HG03108 (cell line): ENCODE results near the gene TOP1.

ENCODE experiments used
- ATAC-seq: cut with Tn5 transposase; IDR thresholded peaks from one replicate; pipeline ENCODE4 v1.9.1; 2021; ENCODE audit warnings: moderate library complexity; ENCODE audit not compliant: unreplicated experiment

The TOP1 gene

DNA sequence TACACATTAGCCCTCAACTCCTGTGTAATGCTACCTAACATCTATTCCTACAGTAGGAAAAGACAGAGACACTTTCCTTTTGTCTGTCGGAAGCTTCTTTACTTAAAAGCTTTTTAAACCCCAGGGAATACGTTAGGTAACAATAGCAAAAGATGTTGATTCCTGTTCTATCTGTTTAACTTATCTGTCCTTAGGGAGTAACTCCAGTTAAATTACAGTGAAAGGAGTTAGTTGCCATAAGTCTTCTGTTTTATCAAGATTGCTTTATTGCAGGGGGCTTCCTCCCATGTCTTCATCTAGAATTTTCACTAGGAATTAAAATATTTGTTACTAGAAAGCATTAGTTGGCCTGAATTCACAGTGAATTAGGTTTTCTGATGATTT, 26.2 kb downstream of the TOP1 start:
- no peak for ATAC-seq

DNA sequence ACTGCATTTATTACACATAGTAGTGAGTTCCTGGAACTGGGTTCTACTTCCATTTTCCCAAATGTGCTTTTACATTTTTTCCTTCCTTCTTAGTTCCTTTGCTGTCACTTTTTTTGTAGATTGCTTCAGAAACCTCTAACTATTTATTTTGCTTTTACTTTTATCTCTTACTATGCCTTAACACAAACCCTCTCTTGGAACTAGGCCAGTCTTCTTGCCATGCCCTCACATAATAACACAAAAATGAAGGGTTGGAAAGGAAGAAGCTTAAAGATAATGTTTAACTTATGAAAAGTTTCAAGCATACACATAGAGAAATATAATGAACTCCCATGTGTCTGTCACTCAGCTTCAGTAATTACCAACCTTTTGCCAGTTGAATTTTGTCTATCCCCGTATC, 27.1 kb downstream of the TOP1 start:
- no peak for ATAC-seq

DNA sequence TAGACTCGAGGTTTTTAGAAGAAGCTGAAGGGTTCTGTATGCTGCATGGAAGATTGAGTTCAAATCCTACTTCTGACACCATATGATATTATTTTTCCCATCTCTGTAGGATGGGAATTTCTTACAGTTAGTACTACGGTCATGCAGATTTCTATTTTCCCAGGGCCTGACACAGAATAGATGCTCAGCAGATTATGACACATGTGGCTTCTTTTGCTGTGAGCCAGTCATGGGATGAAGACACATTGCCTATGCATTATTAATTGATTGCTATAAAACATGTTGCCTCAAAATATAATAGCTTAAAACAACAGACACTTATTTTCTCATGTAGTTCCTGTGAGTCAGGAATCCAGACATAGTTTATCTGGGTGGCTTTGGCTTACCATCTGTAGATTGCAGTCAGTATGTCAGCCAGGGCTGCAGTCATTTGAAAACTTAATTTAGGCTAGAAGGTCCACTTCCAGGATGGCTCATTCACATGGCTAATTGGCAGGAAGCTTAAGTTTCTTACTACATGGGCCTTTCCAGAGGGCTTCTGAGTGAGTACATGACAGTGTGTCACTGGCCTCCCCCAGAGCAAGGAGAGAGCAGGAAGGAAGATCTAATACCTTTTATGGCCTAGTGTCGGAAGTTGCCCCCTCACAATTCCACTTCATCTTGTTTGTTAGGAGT, 29.5 kb downstream of the TOP1 start:
- ATAC-seq = no peak

DNA sequence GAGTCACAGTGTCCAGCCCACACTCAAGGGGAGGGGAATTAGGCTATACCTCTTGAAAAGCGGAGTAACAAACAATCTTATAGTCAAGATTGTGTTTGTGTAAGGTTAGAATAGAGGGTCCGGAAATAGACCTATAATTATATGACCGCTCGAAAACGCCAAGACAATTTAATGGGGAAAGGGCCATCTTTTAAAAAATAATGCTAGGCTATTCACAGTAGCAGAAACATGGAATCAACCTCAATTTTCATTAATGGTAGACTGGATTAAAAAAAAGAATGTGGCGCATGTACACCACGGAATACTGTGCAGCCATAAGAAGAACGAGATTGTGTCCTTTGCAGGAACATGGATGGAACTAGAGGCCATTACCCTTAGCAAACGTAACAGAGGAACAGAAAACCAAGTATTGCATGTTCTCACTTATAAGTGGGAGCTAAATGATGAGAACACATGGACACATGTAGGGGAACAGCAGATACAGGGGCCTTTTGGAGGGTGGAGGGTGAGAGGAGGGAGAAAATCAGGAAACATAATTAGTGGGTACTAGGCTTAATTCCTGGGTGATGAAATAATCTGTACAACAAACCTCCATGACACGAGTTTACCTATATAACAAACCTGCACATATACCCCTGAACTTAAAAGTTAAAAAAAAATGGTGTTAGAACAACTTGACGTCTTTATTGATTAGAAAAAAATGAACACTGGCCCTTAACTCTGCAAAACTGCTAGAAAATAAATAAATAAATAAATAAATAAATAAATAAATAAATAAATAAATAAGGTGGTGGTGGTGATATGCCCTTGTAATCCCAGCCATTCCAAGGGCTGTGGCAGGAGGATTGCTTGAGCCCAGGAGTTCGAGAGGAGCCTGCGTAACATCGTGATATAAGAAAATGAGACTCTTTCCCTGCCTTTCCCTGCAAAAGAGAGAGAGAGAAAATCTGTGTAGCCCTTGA, 30.3 kb downstream of the TOP1 start:
- no peak for ATAC-seq

DNA sequence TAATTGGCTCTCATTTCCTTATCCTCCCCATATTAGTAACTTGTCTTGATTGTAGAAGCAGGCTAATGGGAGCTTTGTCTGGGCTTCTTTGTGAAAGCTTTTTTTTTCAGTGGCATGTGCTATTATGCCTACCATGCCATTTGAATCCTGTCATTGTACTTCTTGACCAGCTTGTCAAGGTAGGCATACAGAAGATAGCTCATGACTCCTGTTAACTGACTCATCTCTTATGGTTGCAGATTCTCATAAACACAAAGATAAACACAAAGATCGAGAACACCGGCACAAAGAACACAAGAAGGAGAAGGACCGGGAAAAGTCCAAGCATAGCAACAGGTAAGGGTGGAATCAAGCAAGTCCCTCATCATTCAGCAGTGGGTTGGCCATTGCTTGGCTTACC, 32.5 kb downstream of the TOP1 start:
- ATAC-seq = no peak

DNA sequence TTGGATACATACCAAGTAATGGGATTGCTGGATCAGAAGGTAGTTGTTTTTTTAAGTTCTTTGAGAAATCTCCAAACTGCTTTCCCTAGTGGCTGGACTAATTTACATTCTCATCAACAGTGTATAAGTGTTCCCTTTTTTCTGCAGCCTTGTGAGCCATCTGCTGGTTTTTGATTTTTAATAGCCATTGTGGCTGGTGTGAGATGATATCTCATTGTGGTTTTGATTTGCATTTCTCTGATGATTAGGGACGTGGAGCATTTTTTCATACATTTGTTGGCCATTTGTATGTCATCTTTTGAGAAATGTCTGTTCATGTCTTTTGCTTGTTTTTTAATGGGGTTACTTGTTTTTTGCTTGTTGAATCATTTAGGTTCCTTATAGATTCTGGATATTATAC, 34.8 kb downstream of the TOP1 start:
- no peak for ATAC-seq

DNA sequence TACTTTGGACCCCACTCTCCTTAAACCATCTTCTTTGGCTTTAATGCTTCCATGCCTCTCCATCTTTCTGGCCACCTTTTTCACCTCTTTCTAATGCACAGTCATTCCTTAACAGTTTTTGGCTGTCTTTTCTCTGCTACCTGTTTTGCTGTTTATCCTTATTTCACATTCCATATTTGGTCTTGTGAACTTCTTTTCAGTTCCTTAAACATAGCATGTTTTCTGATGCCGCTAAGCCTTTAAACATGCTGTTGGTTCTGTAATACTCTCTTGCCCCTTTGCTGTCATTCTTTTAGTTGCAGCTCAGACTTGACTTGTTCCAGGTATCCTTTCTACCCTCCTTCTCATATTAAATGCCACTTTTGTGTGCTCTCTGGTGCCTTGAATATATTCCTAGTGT, 35.8 kb downstream of the TOP1 start:
- ATAC-seq = peak; percentile 61

DNA sequence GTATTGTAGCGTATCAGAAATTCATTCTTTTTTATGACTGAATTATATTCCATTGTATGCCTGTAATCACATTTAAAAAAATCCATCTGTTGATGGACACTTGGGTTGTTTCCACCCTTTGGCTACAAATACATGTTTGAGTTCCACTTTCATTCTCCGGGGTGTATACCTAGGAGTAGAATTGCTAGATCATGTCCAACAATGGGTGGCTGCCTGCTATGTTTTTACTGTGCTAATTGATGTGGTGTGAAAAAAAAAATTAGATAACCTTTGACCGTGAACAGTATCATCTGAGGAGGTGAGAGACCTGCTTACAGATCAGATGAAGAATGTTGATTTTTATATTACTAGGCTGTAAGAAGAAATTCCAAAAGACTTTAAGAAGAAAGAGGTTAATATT, 37.1 kb downstream of the TOP1 start:
- no peak for ATAC-seq

DNA sequence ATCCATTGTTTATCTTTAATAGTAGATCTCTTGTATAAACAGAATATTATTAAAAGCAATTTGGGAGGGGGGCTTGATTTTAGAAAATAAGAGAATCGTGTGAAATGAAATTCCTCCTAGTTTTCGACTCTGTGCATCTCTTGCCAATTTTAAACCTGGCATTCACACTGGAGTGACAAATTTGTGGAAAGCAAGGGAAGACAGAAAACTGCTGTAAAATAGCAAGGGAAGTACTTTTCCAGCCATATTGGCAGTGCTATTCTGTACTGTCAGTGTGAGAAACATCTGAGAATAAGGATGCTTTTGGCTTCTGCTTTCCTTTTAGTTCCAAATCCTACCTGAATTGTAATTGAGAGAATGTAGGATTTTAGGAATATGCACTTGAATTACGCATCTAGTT, 40.2 kb downstream of the TOP1 start:
- ATAC-seq = no peak

DNA sequence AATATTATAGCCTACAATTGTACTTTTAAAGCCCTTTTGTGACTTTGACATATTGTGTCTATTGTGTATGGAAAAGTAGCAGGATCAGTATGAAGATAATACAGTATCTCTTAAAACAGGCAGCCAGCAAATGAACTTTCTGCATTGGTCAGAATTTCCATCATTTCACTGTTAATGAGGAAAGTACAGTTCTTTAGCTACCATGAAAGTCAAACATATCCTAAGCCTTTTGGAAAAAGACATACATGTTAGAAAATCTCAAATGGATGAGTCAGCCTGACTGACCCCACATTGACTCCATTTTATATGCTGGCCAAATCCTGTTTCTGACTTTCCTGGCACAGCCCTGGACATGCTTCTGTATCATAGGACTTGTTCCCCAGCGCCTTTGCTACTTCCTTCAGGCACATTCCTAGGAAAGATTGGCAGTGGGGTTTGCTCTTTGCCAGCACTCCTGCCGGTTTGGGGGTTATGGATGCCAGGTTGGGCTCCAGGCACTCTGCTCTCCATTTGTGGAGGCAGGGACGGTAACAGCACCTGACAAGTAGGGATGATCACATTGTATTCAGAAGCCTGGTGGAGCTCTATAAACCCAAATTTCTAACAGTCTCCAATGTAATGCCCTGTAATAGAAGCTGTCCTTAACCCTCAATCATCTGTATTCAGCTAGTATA, 43.7 kb downstream of the TOP1 start:
- no peak for ATAC-seq

DNA sequence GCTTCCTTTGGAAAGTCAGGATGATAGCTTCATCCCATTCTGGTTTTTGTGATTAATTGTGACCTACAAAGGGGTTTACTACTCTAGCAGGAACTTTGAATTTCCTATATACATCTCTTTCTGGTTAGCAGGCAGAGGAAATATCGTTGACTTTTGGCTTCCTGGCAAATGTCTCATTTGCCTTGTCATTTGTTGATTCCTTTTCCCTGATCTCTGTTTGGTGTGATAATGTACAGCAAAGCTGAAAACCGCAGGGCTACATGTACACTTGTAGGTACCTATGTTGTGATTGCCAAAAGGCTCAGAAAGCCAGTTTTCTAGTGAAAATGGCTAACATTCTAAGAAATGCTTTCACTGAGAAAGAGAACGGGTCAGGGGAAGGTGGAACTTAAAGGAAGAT, 44.3 kb downstream of the TOP1 start:
- ATAC-seq = no peak

DNA sequence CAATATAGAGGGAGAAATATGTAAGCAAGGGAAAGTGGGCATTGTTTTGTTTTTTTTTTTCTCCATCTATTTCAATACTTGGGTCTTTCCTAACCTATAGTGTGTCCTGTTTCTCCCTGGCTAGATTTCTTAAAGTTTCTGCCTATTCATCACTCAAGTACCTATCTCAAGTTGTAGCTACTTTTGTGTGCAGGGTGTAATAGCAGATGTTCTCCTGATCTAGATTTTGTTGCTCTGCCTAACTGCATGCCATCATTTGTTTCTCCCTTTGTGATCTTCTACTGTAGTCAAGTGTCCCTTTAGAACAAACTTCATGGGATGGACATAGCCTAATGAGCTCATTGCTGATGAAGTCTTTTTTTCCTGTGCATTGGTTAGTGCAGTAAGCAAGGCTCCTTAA, 45.8 kb downstream of the TOP1 start:
- no peak for ATAC-seq

DNA sequence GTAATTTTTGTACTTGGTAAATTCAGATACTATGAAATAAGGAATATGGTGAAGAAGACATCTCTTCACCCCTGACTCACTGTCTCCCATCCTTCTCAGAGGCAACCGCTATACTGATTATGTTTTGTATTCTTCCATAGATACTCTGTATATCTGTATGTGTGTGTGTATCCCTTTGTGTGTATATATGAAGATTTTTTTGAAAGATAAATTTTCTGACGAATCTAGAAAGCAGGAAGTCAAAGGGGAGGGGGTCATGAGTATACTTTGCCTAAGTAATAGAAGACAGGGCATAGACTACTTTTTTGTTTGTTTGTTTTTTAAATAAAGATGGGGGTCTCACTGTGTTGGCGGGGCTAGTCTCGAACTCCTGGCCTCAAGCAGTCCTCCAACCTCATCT, 48.2 kb downstream of the TOP1 start:
- ATAC-seq = no peak

DNA sequence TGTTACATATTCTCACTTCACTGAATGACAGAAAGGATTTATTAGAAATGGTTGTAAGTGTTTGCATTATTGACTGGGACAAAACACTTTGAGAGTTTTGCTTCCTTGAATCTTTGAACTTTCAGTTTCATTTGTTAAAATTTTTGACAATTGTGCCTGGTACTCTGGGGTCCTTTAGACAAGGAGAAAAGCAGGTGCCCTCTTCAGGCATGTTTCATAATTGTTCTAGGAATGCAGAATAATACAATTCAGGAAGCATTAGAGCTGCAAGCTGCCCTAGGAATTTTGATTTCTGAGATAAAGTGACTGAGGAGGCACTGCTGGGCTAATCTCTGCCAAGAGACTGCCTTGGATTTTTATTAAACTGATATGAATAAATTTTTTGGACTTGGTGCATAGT, 49.7 kb downstream of the TOP1 start:
- ATAC-seq = no peak

DNA sequence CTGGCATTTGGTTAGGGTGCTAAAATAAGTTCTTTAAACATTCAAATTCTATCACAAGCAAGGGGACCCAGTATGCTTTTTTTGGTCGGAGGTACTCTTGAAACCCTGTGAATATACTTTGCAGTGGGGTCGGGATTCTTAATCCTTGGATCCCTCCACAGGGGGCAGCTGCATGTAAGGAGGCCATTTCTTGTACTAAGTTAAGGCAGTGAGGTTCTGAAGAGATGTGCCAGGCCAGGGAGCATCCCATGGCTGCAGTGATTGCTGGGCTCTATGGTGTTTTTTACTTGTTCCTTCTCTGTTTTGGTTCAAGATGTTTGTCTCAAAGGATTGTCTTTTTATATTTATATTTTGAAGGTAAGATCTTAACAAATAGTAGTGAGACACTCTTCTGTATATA, 50.4 kb downstream of the TOP1 start:
- no peak for ATAC-seq

DNA sequence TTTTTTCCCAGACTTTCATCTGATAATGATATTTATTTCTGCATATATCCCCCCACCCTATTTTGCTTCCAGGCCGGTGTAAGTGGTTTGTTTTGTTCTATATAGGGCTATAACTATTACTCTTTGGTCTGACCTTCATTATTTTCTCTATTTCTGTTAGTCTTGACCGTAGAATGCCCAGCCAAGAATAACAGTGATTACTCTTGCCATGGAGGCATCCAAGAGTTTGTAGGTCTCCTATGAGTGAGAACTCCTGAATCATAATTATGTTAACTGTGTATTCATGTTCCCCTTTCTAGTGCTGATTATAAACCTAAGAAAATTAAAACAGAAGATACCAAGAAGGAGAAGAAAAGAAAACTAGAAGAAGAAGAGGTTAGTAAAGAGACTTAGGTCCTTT, 52.2 kb downstream of the TOP1 start:
- no peak for ATAC-seq

DNA sequence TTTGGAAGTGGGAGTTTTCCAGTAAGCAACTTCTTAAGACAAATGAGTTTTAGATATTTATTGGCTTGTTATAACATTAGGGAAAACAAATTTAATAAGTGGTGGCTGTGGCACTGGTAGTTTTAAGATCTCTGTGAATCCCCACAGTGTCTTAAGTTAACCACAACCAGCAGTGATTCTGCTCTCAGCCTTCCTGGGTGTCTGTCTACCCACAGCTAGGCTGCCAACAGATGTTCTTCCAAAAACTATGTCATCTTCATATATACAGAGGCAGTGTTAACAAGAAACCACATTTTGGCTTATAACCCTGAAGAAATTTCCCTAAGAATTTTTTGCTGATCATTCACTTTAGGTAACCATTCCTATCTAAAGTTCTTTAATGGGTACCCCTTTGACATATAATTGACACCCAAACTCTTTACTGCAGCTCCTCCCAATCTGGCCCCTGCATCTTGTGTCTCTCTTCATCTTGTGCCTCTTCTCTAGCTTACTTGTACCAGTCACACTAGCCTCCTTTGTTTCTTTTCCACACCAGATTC, 52.7 kb downstream of the TOP1 start:
- ATAC-seq = no peak

DNA sequence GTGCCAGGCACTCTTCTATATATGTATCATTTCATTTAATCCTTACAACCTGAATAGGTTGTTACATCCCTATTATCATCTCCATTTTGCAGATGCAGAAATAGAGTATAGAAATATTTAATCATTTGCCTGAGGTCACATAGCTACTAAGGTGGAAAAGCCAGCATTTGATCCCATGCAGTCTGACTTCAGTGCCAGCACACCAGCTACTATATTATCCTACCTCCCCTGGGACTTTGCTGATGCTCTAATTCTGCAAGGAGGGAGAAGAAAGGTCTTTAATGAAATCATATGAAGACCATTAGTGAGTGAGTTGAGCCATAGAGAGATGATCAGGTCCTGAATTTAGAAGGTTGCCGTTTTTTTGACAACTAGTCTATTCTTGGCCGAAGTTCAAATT, 53.7 kb downstream of the TOP1 start:
- no peak for ATAC-seq

DNA sequence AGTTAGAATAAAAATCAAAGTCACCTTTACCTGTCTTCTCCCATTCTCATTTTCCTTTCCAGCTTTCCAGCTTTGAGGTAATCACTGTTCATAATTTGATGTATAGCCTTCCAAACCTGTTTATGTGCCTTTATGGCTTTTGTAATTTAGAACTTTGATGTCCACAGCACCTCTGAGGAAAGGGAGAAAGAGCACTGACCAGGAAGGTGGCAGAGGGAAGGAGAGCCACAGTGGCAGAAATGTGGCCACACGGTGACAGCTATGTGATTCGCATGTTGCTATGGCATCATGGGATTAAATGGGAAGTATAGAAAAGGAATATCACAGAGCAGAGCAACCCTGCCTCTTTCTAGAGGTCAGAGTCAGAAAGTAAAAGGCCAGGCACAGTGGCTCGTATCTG, 57.0 kb downstream of the TOP1 start:
- no peak for ATAC-seq

DNA sequence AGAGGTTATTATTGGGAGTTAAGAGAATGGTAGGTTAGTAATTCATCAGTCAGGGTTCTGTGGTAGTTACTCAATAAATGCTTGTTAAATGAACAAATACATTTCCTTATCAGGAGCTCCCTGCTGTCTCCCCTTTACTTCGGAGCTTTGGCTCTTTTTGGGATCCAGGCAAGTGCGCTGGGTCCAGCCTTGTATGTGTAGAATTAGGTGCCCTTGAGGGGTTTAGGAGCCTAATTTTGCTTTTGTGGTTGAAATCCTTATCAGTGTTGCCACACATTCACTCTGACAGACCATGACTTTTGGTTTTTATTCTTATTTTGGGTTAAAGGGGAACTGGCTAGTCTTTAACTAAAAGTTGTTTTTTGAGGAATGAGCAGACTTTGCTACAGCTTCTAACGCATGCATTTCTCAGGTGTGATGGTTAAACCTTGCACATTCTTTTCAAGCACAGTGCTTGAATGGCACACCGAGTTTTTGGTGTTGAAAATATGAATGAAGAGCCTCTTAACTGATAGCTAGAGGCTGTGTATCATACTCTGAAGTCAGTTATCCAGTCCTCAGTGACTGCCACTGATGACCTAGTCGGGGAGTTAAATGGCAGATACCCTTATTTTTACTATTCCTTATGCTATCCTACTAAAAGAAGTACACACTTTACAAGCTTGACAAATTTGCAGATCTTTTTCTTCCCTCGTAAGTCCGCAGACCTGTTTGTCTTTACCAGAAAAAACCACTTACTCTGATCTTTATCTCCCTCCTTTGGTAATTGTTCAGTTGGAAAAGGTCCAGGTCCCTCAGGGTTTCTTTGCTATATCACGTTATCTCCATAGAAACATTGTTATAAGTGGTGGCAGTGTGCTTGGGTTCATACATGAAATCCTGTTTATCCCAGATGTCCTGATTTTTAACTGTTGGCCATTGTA, 58.0 kb downstream of the TOP1 start:
- no peak for ATAC-seq

DNA sequence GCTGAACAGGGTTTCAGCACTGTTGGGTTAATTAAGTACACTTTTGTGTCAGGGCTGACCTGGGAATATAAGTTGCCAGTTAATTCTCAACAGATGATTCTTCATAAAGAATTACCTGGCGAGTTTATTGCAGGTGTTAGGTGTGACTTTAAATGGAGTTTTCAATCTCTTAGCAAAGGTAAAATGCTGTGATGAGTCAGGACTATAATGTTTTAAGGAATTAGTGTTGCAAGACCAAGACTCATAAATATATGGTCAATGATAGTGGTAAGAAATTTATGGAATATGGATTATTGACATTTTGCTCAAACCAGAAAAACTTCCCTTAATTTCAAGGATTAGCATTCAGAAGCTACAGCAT, 58.7 kb downstream of the TOP1 start:
- no peak for ATAC-seq
